GM12801 (cell line): ENCODE results near the gene IST1.

Experiments
- TF ChIP-seq, protein P1 (sequence below): IDR thresholded peaks from one replicate; pipeline ENCODE4 v1.5.1; 2011; ENCODE audit warnings: control low read depth; ENCODE audit not compliant: insufficient read length; ENCODE audit errors: extremely low read depth

IST1 gene

DNA sequence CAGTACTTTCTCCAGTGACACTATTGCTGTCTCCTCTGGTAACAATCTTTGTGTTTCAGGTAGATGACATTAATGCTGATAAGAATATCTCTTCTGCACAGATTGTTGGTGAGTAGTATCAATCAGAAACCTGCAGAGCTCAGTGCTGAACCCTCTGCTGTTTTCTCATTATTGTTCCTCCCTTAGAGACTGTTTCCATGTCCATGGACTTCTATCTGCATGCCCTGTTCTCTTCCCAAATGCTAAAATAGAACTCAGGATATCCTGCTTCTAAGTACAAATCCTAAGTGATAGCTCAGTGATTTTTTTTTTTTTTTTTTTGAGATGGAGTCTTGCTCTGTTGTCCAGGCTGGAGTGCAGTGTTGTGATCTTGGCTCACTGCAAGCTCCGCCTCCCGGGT, 29.4 kb downstream of the IST1 start:
- TF ChIP-seq, protein P1, sequence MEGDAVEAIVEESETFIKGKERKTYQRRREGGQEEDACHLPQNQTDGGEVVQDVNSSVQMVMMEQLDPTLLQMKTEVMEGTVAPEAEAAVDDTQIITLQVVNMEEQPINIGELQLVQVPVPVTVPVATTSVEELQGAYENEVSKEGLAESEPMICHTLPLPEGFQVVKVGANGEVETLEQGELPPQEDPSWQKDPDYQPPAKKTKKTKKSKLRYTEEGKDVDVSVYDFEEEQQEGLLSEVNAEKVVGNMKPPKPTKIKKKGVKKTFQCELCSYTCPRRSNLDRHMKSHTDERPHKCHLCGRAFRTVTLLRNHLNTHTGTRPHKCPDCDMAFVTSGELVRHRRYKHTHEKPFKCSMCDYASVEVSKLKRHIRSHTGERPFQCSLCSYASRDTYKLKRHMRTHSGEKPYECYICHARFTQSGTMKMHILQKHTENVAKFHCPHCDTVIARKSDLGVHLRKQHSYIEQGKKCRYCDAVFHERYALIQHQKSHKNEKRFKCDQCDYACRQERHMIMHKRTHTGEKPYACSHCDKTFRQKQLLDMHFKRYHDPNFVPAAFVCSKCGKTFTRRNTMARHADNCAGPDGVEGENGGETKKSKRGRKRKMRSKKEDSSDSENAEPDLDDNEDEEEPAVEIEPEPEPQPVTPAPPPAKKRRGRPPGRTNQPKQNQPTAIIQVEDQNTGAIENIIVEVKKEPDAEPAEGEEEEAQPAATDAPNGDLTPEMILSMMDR, result no peak

DNA sequence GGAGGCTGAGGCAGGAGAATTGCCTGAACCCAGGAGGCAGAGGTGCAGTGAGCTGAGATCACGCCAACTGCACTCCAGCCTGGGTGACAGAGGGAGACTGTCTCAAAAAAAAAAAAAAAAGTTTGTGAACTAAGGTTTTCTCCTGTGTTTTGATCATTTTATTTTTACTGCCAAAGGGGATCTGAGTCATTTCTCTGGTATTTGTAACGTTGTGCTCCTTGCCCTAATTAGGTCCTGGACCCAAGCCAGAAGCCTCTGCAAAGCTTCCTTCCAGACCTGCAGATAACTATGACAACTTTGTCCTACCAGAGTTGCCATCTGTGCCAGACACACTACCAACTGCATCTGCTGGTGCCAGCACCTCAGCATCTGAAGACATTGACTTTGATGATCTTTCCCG, 32.1 kb downstream of the IST1 start:
- TF ChIP-seq, protein P1, result no peak

DNA sequence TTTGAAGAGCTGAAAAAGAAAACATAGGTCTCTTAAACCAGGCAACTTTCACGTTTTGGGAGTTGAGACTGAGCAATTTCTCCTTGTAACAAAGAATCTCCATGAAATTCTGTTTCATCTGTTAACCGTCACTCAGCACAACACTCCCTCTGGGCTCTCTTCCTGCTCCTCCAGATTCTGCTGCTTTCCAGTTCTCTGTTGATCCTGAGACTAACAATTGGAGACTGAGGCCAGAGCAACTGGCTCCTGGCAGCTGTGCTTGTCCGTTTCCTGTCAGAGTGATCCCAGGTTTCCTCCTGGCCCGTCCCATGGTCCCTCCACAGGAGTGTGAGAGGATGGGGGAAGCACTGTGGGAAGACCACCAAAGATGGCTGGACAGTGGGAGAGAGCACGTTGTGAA, 32.5 kb downstream of the IST1 start:
- TF ChIP-seq, protein P1, result no peak

DNA sequence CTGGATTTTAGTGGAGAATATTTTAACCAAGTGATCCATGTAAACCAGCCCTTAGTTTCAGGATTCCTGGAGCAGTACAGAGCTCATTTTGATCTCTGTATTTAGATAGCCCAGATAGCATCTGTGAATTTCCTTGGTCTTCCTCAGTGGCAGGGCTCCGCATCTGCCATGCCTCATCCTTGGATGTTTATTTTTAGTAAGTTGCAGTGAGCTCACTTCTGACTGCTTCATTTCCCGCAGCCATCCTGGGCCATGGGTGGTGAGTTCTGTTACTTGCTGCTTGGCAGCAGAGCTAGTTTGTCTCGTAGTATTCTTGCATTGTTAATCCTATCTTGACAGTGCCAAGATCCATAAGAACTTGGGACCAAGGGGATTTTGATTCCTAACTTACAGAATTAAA, 33.7 kb downstream of the IST1 start:
- TF ChIP-seq, protein P1, result no peak

DNA sequence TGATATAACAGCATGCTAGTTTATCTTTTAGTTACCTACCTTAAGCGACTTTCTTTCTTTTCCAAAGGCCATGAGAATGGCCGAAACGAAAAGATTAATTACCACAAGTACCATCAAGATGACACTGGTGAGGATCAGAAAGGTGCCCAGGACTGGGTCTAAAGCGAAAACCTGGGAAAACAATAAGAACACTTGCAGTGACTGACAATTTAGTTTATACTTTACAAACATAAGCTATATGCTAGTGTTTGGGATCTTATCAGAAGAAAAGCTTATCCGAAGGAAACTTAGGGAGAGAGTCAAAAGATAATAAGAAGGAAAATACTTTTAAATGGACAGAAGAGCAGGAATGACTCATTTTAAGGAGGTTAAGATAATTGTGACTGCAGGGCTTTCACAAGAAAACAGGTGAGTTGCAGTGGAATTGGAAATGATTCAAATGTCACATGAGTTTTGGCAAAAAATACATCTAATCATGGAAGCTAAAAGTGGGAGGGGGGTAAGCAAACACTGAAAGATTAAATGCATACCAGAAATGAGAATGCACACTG, 34.8 kb downstream of the IST1 start:
- TF ChIP-seq, protein P1, result no peak

DNA sequence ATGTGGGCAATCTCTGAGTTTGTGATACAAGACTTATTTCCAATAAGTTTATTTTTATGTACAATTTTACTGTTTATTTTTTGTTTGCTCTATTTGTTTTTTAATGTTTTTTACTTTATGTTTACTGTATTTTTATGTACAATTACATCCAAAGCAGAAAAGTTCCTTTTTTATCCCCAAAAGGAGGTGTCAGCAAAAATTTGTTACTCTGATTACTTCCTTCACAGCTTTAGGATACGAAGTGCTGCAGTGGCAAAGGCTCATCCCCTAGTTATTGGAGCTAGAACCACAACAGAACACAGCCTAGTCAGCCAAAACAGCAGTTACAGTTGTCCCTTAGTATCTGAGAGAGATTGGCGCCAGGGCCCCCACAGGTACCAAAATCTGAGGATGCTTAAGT, 35.7 kb downstream of the IST1 start:
- TF ChIP-seq, protein P1, result no peak

DNA sequence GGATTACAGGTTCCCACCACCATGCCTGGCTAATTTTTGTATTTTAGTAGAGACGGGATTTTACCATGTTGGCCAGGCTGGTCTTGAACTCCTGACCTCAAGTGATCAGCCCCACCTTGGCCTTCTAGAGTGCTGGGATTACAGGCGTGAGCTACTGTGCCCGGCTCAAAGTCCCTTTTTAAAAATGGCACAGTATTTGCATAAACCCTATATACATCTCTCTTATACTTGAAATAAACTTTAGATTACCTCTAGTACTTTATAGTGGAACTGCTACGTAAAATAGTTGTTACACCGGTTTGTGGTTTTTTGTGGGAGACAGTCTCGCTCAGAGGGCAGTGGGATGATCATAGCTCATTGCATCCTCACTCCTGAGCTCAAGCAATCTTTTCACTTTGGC, 36.3 kb downstream of the IST1 start:
- TF ChIP-seq, protein P1, result no peak

DNA sequence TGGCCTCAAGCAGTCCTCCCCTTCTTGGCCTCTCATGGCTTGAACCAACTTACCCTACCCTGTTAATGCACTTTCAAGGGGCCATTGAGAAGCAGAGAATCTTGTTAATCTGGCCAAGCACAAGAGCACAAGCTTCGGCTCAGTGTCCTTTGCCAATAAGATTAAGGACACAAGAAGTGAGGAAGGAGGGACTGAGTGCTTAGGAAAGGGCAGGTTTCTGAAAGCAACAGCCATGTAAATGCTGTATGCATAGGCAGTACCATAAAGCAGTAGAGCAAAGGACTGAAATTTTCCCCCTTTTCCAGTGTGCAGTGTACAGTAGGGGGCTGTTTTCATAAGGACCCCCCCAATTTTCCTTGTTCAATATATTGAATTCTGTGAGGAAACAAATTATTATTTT, 37.7 kb downstream of the IST1 start:
- TF ChIP-seq, protein P1, result no peak
